ENCODE measurements around the gene CENPN. TPM values are rescaled to one million over a fixed set of nuclear protein-coding genes. Genes with fewer than 3 reads are reported as not detected.

The CENPN gene
- total RNA-seq, 1 experiment from 2014 or later = 105 TPM

- CTCF ChIA-PET = interaction anchor here (1.4 kb wide), 1 partner anchor 33 kb away, joined by 4 read pairs; the partner anchor contains the start of gene ATMIN
- intact Hi-C loops (cut with micrococcal nuclease; ENCODE audit: unreplicated experiment) = no loop called here
Measured at GRCh38 chr16:81069063-81069462, 62.0 kb downstream of the CENPN start.

GRCh38 chr16:81070979-81071378 is 64.0 kb downstream of the CENPN start:
- no peaks in the 10 kb centered on the region for H3K9me3 Mint-ChIP-seq (ENCODE audit: unreplicated experiment)
- no peak overlapping the region for H3K27ac Mint-ChIP-seq (ENCODE audit: unreplicated experiment)
- no peaks in the 10 kb centered on the region for H3K27me3 Mint-ChIP-seq (ENCODE audit: insufficient read depth, unreplicated experiment)
- Histone ChIP-seq H3K27me3 (replicated peaks; ENCODE audit: control insufficient read depth, insufficient read depth, low read length) (no peaks in the 10 kb centered on the region), H3K4me3 (ENCODE audit: low read depth, low read length) (no peak overlapping the region), H3K9me3 (no peaks in the 10 kb centered on the region), H3K36me3 (ENCODE audit: control insufficient read depth, insufficient read depth, low read length) (no peaks in the 10 kb centered on the region), H3K4me1 (peaks cover 7% of the 10 kb centered on the region; the same call in 1 of the 2 replicates)
- POLR2A ChIA-PET = no interaction called here
- CTCF ChIA-PET = no interaction called here
- H3K4me3 Mint-ChIP-seq (ENCODE audit: unreplicated experiment) = no peak overlapping the region
- no TSS peak for BruUV-seq (replicated peaks)
- intact Hi-C loops (cut with micrococcal nuclease; ENCODE audit: unreplicated experiment) = no loop called here
- no peak for TF ChIP-seq CTCF (IDR thresholded peaks at IDR 0.05; ENCODE audit: insufficient read depth in 1 of 2, low read depth in 1 of 2, low read length in 1 of 2, severe bottlenecking in 1 of 2, unreplicated experiment in 1 of 2)
- no peaks in the 10 kb centered on the region for H3K36me3 Mint-ChIP-seq (ENCODE audit: insufficient read depth, unreplicated experiment)
- DNase-seq = no peak
- peaks cover 7% of the 10 kb centered on the region for H3K4me1 Mint-ChIP-seq (ENCODE audit: low read depth, unreplicated experiment)

More at GRCh38 chr16:81069063-81069462, 62.0 kb downstream of the CENPN start:
- Mint-ChIP-seq H3K4me1 (ENCODE audit: low read depth, unreplicated experiment) (peaks cover 7% of the 10 kb centered on the region), H3K4me3 (ENCODE audit: unreplicated experiment) (no peak overlapping the region), H3K9me3 (ENCODE audit: unreplicated experiment) (no peaks in the 10 kb centered on the region), H3K27ac (ENCODE audit: unreplicated experiment) (no peak overlapping the region), H3K36me3 (ENCODE audit: insufficient read depth, unreplicated experiment) (no peaks in the 10 kb centered on the region), H3K27me3 (ENCODE audit: insufficient read depth, unreplicated experiment) (no peaks in the 10 kb centered on the region)
- Histone ChIP-seq H3K4me3 (ENCODE audit: low read depth, low read length) (no peak overlapping the region), H3K9me3 (no peaks in the 10 kb centered on the region), H3K27me3 (replicated peaks; ENCODE audit: control insufficient read depth, insufficient read depth, low read length) (no peaks in the 10 kb centered on the region), H3K36me3 (ENCODE audit: control insufficient read depth, insufficient read depth, low read length) (no peaks in the 10 kb centered on the region), H3K4me1 (peaks cover 8% of the 10 kb centered on the region; the same call in 1 of the 2 replicates)
- DNase-seq = no peak
- TF ChIP-seq CTCF (IDR thresholded peaks at IDR 0.05; ENCODE audit: insufficient read depth in 1 of 2, low read depth in 1 of 2, low read length in 1 of 2, severe bottlenecking in 1 of 2, unreplicated experiment in 1 of 2) = no peak
- no TSS peak for BruUV-seq (replicated peaks)
- POLR2A ChIA-PET = no interaction called here

GRCh38 chr16:81071805-81072204 is 64.8 kb downstream of the CENPN start:
- no peaks in the 10 kb centered on the region for H3K27me3 Mint-ChIP-seq (ENCODE audit: insufficient read depth, unreplicated experiment)
- POLR2A ChIA-PET = no interaction called here
- H3K36me3 Mint-ChIP-seq (ENCODE audit: insufficient read depth, unreplicated experiment) = no peaks in the 10 kb centered on the region
- TF ChIP-seq CTCF (IDR thresholded peaks at IDR 0.05; ENCODE audit: insufficient read depth in 1 of 2, low read depth in 1 of 2, low read length in 1 of 2, severe bottlenecking in 1 of 2, unreplicated experiment in 1 of 2) = no peak
- H3K4me1 ChIP-seq = peaks cover 4% of the 10 kb centered on the region; the same call in 1 of the 2 replicates
- peaks cover 4% of the 10 kb centered on the region for H3K4me1 Mint-ChIP-seq (ENCODE audit: low read depth, unreplicated experiment)
- H3K9me3 Mint-ChIP-seq (ENCODE audit: unreplicated experiment) = no peaks in the 10 kb centered on the region
- no peak for DNase-seq
- H3K9me3 ChIP-seq = no peaks in the 10 kb centered on the region
- H3K36me3 ChIP-seq (ENCODE audit: control insufficient read depth, insufficient read depth, low read length) = no peaks in the 10 kb centered on the region
- CTCF ChIA-PET = no interaction called here
- intact Hi-C loops (cut with micrococcal nuclease; ENCODE audit: unreplicated experiment) = no loop called here
- no peak overlapping the region for H3K27ac Mint-ChIP-seq (ENCODE audit: unreplicated experiment)
- H3K27me3 ChIP-seq (replicated peaks; ENCODE audit: control insufficient read depth, insufficient read depth, low read length) = no peaks in the 10 kb centered on the region
- H3K4me3 Mint-ChIP-seq (ENCODE audit: unreplicated experiment) = no peak overlapping the region
- no TSS peak for BruUV-seq (replicated peaks)
- no peak overlapping the region for H3K4me3 ChIP-seq (ENCODE audit: low read depth, low read length)

Data from Caco-2 (cell line).